Femur (tissue), 1 donor: ENCODE measurements around the gene DYNC2I2.
A peak's percentile ranks its signal among the peaks of the same experiment; 100 is the strongest.
"Not testable (repeated sequence)": the region's sequence is repeated elsewhere in the genome, so short reads cannot be mapped to it uniquely, and the experiment has no call there.

Experiments
- DNase-seq: peaks from one replicate; pipeline ENCODE4 v3.0.0-alpha.2; 2017

The DYNC2I2 gene

DNA sequence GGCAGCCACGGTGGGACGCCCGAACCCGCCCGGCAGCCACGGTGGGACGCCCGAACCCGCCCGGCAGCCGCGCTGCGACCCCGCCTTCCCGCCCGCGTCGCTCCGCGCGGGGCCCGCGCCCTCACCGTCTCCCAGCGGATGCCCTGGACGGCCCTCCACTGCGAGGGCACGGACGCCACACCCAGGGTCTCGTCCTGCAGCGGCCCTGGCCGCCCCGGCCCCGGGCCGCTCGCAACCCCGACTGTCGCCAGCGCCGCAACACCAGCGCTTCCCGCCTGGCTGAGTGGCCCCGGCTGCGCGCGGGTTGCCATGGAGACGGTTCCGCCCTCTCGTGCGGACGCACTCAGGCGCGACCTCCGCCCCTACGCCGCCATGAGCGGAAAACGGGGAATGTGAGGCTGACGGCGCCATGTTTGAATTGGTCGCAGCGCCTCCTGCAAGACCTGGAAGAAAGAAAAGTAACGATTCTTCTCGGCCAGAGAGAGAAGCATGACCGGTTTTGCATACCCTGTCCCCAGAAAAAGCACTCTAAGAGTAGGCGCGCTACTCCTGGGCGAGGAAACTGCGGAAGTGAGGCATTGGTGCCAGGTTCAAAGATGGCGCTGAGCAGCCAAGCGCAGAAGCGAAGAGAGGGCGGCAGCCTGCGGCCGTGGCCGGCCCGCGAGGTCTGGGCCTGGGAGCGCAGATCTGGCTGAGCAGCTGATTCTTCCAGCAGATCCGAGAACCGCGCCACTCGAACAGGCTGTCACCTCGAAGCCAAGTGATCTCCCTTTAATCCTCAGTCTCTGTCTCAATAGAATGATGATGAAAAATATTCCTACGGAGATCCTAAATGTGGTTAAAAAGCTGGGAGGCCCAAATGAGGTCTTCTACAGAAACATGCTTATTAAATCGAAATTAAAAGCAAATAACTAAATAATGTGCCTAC is at the start of gene DYNC2I2:
TSS of gene DYNC2I2 (minus strand) at position 432 of the 928 bp plus-strand sequence. CDS start at position 311, 121 bp downstream.
- DNase-seq: peak; percentile 97

GRCh38 chr9:128706045-128706444 is 49.4 kb upstream of the DYNC2I2 start:
- no peak for DNase-seq

GRCh38 chr9:128705051-128705965 is 48.7 kb upstream of the DYNC2I2 start:
- DNase-seq: no peak

DNA sequence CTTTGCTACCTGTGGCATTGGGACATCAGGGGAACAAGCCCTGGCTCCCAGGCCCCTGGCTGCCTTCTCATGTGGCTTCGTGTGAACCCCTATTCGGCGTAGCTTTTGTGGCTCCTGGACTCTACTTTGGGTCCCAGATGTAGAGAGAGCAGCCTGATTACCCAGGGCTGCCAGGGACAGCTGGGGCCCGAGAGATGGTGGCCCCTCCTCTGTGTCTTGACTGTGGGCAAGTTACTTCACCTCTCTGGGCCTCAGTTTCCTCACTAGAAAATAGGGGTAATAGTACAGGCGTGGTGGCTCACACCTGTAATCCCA is 47.7 kb upstream of the DYNC2I2 start:
- no peak for DNase-seq

DNA sequence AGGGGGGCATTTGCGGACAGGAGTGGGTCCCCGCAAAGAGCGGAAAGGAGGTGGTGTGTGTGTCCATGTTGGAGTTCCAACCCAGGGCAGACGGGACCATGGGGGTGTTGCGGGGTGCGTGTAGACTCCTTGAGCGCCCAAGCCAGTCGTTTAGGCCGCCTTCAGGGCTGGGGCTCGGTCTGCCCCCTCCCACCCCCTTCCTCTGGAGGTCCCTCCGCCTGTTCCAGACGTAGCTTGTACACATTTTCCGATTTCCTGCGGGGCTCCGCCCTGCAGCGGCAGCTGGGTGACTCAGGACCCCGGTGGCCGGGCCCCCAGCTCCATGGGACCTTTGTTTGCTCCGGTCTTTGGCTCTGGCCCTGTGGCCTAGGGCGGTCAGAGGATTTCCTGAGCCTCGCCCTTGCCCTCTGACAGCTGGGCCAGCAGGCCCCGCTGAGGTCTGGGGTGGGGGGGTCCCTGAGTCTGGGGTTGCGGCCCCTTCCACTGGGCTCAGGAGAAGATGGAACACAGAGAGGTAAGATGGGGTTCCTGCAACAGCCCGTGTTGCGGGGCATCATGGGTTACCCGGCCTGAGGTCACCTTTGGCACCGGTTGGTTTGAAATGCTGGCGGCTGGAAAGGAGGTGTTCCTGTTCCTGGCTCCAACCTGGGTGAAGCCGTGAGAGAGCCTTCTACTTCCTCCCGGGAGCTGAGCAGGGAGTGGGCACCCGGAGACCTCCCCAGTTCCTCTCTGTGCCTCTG is 47.1 kb upstream of the DYNC2I2 start:
- DNase-seq: no peak

DNA sequence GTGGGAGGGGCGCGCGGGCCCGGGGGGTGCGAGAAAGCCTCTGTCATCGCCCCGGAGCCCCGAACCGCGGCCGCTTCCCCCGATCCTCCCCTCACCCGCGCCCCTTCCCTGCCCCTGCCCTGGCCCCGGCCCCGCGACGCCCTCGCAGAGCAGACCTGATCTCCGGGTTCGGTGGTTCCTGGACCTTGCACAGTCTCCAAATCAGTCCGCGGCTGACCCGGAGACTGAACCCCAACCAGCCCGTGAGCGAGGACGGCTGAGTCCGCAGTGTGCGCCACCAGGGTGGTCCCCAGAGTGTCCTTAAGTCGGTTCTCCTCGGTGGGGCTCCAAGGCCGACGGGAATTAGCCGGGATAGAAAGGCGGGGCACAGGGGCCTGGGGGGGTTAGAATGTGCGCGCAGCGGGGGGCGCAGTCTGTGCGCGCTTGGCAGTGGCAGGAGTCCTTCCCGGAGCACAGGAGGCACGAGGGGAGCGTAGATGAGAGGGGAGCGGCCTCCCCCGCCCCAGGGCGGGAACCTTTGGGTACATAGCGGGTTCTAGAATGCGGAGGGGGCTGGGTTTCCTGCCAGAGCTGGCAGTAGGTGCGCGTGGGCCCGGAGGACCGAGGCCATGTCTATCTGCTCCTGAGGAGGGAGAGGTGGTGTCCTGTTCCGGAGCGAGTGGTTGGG is 46.4 kb upstream of the DYNC2I2 start:
- no peak for DNase-seq

DNA sequence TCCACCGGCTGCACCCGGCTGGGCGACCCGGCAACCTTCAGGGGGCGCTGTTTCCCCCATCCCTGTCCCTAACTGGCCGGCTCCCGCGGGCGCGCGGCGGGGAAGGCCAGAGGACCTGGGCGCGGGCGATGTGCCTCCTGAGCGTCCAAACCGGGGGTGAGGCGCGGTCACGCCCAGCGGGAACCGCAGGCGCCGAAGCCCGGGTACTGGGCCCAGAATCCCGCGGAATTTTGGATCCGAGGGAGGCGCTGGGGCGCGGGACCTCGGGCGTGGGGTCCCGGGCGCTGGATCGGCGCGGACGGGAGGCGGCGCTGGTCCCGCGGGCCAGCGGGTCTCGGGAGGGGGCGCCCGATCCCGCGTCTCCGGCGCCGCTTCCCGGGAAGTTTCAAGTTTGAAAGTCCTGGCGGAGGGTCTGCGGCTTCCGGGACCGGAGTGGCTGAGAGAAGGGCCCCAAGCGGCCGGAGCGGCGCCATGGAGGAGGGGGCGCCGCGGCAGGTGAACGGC is 45.9 kb upstream of the DYNC2I2 start, which contains the start of gene PKN3:
TSS of gene PKN3 (plus strand) at position 59 of the 504 bp plus-strand sequence. CDS start at position 472, 413 bp downstream.
- DNase-seq: peak; percentile 90

DNA sequence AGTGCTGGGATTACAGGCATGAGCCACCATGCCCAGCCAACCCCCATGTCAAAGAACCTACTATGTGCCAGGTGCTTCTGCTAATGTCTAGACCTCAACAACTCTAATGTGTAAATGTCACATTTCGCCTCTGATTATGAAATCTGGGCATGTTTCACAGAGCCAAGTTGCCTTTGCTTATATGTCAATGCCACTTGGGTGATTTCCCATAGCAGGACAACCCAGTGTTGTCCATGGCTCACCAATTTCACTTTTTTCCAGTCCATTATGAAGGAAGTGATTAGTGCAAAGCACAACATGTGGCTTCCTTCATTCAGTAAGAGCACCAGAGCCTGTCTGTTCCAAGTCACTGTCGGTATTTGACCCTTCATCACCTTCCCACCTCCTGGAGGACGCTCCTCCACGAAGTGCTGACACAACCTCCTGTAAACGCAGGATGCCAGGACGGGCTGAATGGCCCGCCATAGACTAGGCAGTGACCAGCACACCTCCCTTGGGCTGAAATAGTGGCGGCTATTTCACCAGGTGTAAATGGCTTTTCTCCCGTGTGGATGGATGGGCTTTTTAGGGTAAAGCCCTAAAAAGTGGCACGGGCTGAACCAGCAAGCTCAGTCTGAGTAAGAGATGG is 44.7 kb upstream of the DYNC2I2 start:
- DNase-seq: no peak

- DNase-seq: not testable (repeated sequence)
These were observed 42.6 kb upstream of the DYNC2I2 start for GRCh38 chr9:128699096-128699795.

GRCh38 chr9:128696923-128697707 is 40.5 kb upstream of the DYNC2I2 start:
- DNase-seq: no peak

GRCh38 chr9:128694344-128694743 is 37.7 kb upstream of the DYNC2I2 start:
- DNase-seq: no peak

DNA sequence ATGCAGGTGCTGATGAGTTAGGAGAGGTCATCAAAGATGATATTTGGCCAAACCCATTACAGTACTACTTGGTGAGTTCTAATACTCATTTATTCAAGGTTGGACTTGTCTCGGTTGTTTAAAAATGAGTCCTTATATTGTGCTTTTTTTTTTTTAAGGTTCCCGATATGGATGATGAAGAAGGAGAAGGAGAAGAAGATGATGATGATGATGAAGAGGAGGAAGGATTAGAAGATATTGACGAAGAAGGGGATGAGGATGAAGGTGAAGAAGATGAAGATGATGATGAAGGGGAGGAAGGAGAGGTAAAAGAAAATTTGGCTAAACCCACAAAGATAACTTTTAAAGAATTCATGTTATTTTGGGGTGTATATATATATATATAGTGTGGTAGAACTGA is 37.1 kb upstream of the DYNC2I2 start:
- DNase-seq: not testable (repeated sequence)

GRCh38 chr9:128690684-128691034 is 34.0 kb upstream of the DYNC2I2 start:
- DNase-seq: no peak

- peak; percentile 69 for DNase-seq
These were observed 33.4 kb upstream of the DYNC2I2 start for GRCh38 chr9:128689820-128690683.

GRCh38 chr9:128689293-128689774 is 32.7 kb upstream of the DYNC2I2 start:
- DNase-seq: peak; percentile 76

DNA sequence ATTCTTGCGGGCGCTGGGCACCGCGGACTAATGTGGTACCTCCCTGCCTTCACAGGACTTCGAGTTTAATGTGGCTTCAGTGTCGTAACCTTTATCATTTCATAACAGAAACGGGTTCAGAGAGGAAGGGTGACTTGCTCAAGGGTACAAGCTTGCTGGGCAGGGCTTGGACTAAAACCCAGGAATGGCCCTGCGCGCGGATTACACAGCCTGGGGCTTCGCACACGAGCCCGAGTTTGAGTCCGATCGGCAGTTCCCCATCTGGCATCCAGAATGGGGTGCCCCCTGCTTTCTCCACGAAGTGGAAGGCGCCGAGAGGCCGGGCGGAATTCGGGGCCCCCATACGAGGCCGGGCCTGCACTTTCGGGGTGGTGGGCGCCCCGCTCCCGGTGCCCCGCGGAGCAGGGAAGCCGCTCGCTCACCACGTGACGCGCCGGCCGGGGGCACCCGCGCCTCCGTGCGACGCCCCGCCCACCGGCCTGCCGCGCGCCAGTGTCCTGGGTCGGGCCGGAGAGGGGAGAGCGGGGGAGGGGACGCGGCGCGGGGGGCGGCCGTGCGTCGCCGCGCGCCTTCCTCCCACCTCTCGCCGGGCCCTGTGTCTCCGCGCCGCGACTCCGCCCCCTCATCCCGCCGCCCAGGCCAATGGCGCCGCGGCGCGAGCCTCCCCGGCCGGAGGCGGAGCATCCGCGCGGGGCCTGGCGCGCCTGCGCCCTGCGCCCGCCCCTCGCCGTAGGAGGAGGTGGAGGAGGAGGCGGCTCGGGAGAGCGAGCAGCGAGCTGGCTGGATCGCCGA is 32.0 kb upstream of the DYNC2I2 start, which contains the start of gene SET:
TSS of gene SET (plus strand) at position 722 of the 792 bp plus-strand sequence. CDS start 361 bp downstream, outside the sequence.
- DNase-seq: peak; percentile 96

DNA sequence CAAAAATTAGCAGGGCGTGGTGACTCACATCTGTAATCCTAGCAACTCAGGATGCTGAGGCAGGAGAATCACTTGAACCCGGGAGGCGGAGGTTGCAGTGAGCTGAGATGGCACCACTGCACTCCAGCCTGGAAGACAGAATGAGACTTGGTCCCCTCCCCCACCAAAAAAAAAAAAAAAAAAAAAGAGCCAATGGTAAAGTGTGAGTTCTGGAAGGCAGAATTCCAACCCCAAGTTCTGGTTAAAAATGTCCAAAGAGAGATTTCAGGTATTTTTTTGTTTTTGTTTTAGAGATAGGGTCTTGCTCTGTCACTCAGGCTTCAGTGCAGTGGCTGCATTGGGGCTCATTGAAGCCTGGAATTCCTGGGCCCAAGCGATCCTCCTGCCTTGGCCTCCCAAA is 30.8 kb upstream of the DYNC2I2 start:
- DNase-seq: no peak
